GM12874 (cell line): ENCODE measurements around the gene RELL2.

ENCODE experiments used
- CTCF ChIP-seq: IDR thresholded peaks from 2 replicates; pipeline ENCODE4 v1.5.1; 2011; ENCODE audit warnings: low read depth, mild to moderate bottlenecking, control low read depth, low read length, moderate library complexity; ENCODE audit not compliant: insufficient read depth

The RELL2 gene

GRCh38 chr5:141636413-141637122, at the start of gene RELL2, which contains the start of gene HDAC3:
Gene RELL2 (plus strand): TSS chr5:141636997. CDS start chr5:141638226, 1,229 bp downstream.
Gene HDAC3 (minus strand): TSS chr5:141636849. CDS start chr5:141636790, 59 bp downstream.
- no peak for TF ChIP-seq CTCF

- TF ChIP-seq CTCF, result no peak
These were observed 46.7 kb upstream of the RELL2 start for GRCh38 chr5:141590127-141590526.

- no peak for TF ChIP-seq CTCF
These were observed 39.9 kb upstream of the RELL2 start for GRCh38 chr5:141596867-141597266.

- TF ChIP-seq CTCF, result no peak
These were observed 39.4 kb upstream of the RELL2 start for GRCh38 chr5:141597394-141597793.

GRCh38 chr5:141597814-141598213, 39.0 kb upstream of the RELL2 start:
- no peak for TF ChIP-seq CTCF

- TF ChIP-seq CTCF, result no peak
These were observed 38.1 kb upstream of the RELL2 start for GRCh38 chr5:141598391-141599345.

- no peak for TF ChIP-seq CTCF
These were observed 34.2 kb upstream of the RELL2 start for GRCh38 chr5:141602606-141603005.
